Endothelial cell of umbilical vein (primary cell): ENCODE data around the gene RECQL. TPM values are rescaled to one million over a fixed set of nuclear protein-coding genes. Genes with fewer than 3 reads are reported as not detected.
A peak's percentile ranks its signal among the peaks of the same experiment; 100 is the strongest.

Source experiments
- BruUV-seq: library from RNA; stranded (reverse); fragments of 400-500 nt; replicated peaks from 2 replicates; lab custom pipeline; 2021; lab: Mats Ljungman, UMichigan
- CTCF ChIA-PET: fragments of 300-600, 350-600 bp; sonication (Branson Sonifier 250); formaldehyde crosslinking; loops from one replicate; lab custom pipeline; 2021; ENCODE audit warnings: antibody characterized with exemption, inconsistent platforms; lab: Charles Lee
- POLR2A ChIA-PET: fragments of 300-600, 350-600 bp; sonication (Branson Sonifier 250); formaldehyde crosslinking; loops from one replicate; lab custom pipeline; 2021; ENCODE audit warnings: antibody characterized with exemption, inconsistent platforms; lab: Charles Lee
- DNase-seq: peaks from one replicate; pipeline ENCODE4 v3.0.0-alpha.2; 2011; ENCODE audit warnings: low read depth, low spot score
- FAIRE-seq: peaks from 2 replicates; lab custom pipeline; 2011; peaks lifted over from hg19 to GRCh38; lab: Jason Lieb, UNC
- H2AFZ ChIP-seq: 2 replicates; pipeline ENCODE4 v1.6.0; 2012; ENCODE audit warnings: low read depth, low read length, control low read depth, inconsistent platforms
- H3K27ac ChIP-seq: 2 replicates; pipeline ENCODE4 v1.5.1; 2011; ENCODE audit warnings: low read depth, mild to moderate bottlenecking, control low read depth, low read length, moderate library complexity; ENCODE audit not compliant: insufficient read depth
- H3K27me3 ChIP-seq, 2 experiments: 2 replicates each; pipeline versions ENCODE4 v1.6.0 to v1.6.1; 2011; ENCODE audit warnings: low read length in 2 of 2, mixed read lengths in 1 of 2; ENCODE audit not compliant: control insufficient read depth in 2 of 2, insufficient read depth in 2 of 2
- H3K36me3 ChIP-seq, 2 experiments: 2 replicates in 1 of 2; 3 replicates in 1 of 2; pipeline ENCODE4 v1.5.1; 2011; ENCODE audit warnings: low read length in 2 of 2, mild to moderate bottlenecking in 1 of 2, moderate library complexity in 1 of 2; ENCODE audit not compliant: control insufficient read depth in 2 of 2, insufficient read depth in 2 of 2; ENCODE audit errors: extremely low read depth in 1 of 2
- H3K4me1 ChIP-seq: 3 replicates; pipeline ENCODE4 v1.5.1; 2011; ENCODE audit warnings: mild to moderate bottlenecking, low read length; ENCODE audit not compliant: control insufficient read depth, insufficient read depth; ENCODE audit errors: extremely low read depth
- H3K4me2 ChIP-seq: 2 replicates; pipeline ENCODE4 v1.6.1; 2011; ENCODE audit warnings: low read length, control low read depth, mixed read lengths; ENCODE audit not compliant: insufficient read depth
- H3K4me3 ChIP-seq, 3 experiments: fragments of 200-600 bp in 1 of 3; sonication (generic), shearing (Covaris generic) in 1 of 3; replicated peaks in 1 of 3; 2 replicates each; pipeline ENCODE4 v1.5.1; 2011 to 2016; ENCODE audit warnings: control low read depth in 3 of 3, low read length in 3 of 3, mild to moderate bottlenecking in 2 of 3, inconsistent platforms in 1 of 3, low read depth in 1 of 3, moderate library complexity in 1 of 3; ENCODE audit not compliant: insufficient read depth in 1 of 3
- H3K79me2 ChIP-seq: 2 replicates; pipeline ENCODE4 v1.6.0; 2012; ENCODE audit warnings: low read length, inconsistent platforms; ENCODE audit not compliant: control insufficient read depth, insufficient read depth
- H3K9ac ChIP-seq: replicated peaks from 2 replicates; pipeline ENCODE3; 2011; ENCODE audit warnings: low read length, control low read depth; ENCODE audit not compliant: insufficient read depth; ENCODE audit errors: extremely low read depth
- H3K9me1 ChIP-seq: replicated peaks from 3 replicates; pipeline ENCODE4 v1.6.0; 2011; ENCODE audit warnings: mild to moderate bottlenecking, low read length; ENCODE audit not compliant: control insufficient read depth, insufficient read depth; ENCODE audit errors: extremely low read depth
- H3K9me3 ChIP-seq: replicated peaks from 2 replicates; pipeline ENCODE4 v1.5.1; 2012; ENCODE audit warnings: low read length, inconsistent platforms; ENCODE audit not compliant: control insufficient read depth, insufficient read depth
- H4K20me1 ChIP-seq: replicated peaks from 2 replicates; pipeline ENCODE3; 2011; ENCODE audit warnings: mild to moderate bottlenecking, low read length; ENCODE audit not compliant: control insufficient read depth, insufficient read depth; ENCODE audit errors: extremely low read depth
- EZH2 ChIP-seq: IDR thresholded peaks from 2 replicates; pipeline ENCODE4 v1.6.1; 2012; ENCODE audit warnings: borderline replicate concordance, low read depth, mild to moderate bottlenecking, moderate library complexity, low read length, inconsistent platforms; ENCODE audit not compliant: severe bottlenecking
- FOS ChIP-seq: IDR thresholded peaks from 2 replicates; pipeline ENCODE4 v1.6.1; 2011; ENCODE audit warnings: mild to moderate bottlenecking, low read length, moderate library complexity, borderline replicate concordance; ENCODE audit not compliant: insufficient read depth
- GATA2 ChIP-seq: IDR thresholded peaks from 2 replicates; pipeline ENCODE4 v1.7.0; 2011; ENCODE audit warnings: low read depth, mild to moderate bottlenecking, moderate library complexity, mixed read lengths, low read length; ENCODE audit not compliant: insufficient read length, insufficient read depth
- MYC ChIP-seq: IDR thresholded peaks from one replicate; pipeline ENCODE4 v1.6.1; 2011; ENCODE audit warnings: mild to moderate bottlenecking, low read depth, low read length
- POLR2A ChIP-seq: IDR thresholded peaks from 2 replicates; pipeline ENCODE4 v1.6.1; 2012; ENCODE audit warnings: low read depth, mild to moderate bottlenecking, control low read depth, low read length
- POLR2AphosphoS5 ChIP-seq: IDR thresholded peaks from 2 replicates; pipeline ENCODE4 v1.6.1; 2012; ENCODE audit warnings: low read depth, mild to moderate bottlenecking, control low read depth, low read length, moderate library complexity; ENCODE audit not compliant: insufficient read depth
- dilution Hi-C: fragments of 300-500 bp; cut with MboI; formaldehyde crosslinking; loops from one replicate; pipeline ENCODE4 v1.15.0; 2019; ENCODE audit warnings: low sequenced_read_pairs; ENCODE audit not compliant: extremely low pct_ligation_motif_present
- intact Hi-C: fragments of 100-400 bp; cut with micrococcal nuclease; formaldehyde crosslinking; loops from one replicate; pipeline ENCODE4 v1.10.0; 2022
- polyA plus RNA-seq, 4 experiments: library from polyadenylated mRNA; depleted of rRNA in 3 of 4; stranded (reverse) in 3 of 4; unstranded in 1 of 4; fragments of >200 nt; gene quantifications; 2 replicates each; pipeline versions ENCODE4 v1.2.1 to v1.2.3, GENCODE V29; 2011 to 2012; ENCODE audit warnings: missing spikeins in 1 of 4
- total RNA-seq: library from RNA; stranded (reverse); gene quantifications from 2 replicates; pipeline ENCODE4 v1.2.3, GENCODE V29; 2021
- TF ChIP-seq, protein P1 (sequence below): IDR thresholded peaks from 2 replicates; pipeline ENCODE4 v1.6.1; 2011; ENCODE audit not compliant: insufficient read depth, insufficient read length
- TF ChIP-seq, protein P2 (sequence below), 2 donors: IDR thresholded peaks; 1 replicate in 1 of 2; 2 replicates in 1 of 2; pipeline ENCODE4 v1.5.1; 2011; ENCODE audit warnings: low read length in 2 of 2, mild to moderate bottlenecking in 2 of 2, moderate library complexity in 2 of 2, control low read depth in 1 of 2, inconsistent platforms in 1 of 2, low read depth in 1 of 2; ENCODE audit not compliant: insufficient read depth in 1 of 2; ENCODE audit errors: extremely low read depth in 1 of 2

Gene RECQL
- total and polyA plus RNA-seq, 2 donors (not counting 3 experiments of a cell fraction or from before 2014, with no cell fraction given), result 9.3 to 50.3 TPM

DNA sequence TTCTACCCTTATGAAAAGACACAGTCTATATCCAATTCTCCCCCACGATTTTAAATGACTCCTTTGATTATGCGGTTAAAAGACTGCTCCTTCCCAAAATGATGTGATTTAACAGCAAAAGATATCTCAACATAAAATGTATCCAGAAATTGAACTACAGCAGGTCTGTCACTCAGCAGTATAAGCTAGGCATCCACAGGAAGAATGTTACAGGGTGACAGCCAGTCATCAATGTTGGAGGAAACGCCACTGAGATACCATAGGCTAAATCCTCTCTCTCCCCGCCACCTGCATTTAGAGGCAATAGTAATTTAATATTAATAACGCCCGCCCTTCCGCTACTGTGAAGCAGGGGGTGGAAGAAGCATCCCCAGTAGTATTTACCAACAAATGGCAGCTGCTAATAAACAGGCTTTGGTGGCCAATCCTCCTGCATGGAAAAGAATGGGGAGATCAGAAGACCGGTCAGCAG, 613 bp downstream of the RECQL start:
- DNase-seq (no peak), FAIRE-seq (no peak)
- TF ChIP-seq FOS (no peak), MYC (no peak)
- Histone ChIP-seq H3K9ac (peak overlapping the region; percentile 93), H3K9me1 (peaks cover 2% of the 10 kb centered on the region), H3K79me2 (peaks cover 67% of the 10 kb centered on the region), H3K27ac (peak overlapping the region; percentile 87), H3K36me3 (peaks cover 5 to 7% of the 10 kb centered on the region in 2 experiments), H3K4me2 (peak overlapping the region; percentile 99), H4K20me1 (no peaks in the 10 kb centered on the region), H2AFZ (peak overlapping the region; percentile 93), H3K27me3 (no peaks in the 10 kb centered on the region), H3K4me1 (peaks cover 31% of the 10 kb centered on the region), H3K9me3 (no peaks in the 10 kb centered on the region), H3K4me3 (peak overlapping the region; percentile 80 to 92 (median 88))
- CTCF ChIA-PET, result interaction anchor here (1.5 to 1.8 kb wide), 2 partner anchors 8 to 180 kb away, joined by 6 to 9 read pairs; no protein-coding TSS in a partner anchor
- BruUV-seq, result TSS peak; percentile 51
- intact Hi-C loops, result loop anchor here (1.0 to 2.0 kb wide), 4 partner anchors 64 to 545 kb away; partner anchors contain the start of genes CMAS, LDHB and PYROXD1
- POLR2A ChIA-PET, result interaction anchor here (0.8 kb wide), 1 partner anchor 157 kb away, joined by 4 read pairs; the partner anchor contains the start of gene LDHB
- dilution Hi-C loops, result no loop called here

DNA sequence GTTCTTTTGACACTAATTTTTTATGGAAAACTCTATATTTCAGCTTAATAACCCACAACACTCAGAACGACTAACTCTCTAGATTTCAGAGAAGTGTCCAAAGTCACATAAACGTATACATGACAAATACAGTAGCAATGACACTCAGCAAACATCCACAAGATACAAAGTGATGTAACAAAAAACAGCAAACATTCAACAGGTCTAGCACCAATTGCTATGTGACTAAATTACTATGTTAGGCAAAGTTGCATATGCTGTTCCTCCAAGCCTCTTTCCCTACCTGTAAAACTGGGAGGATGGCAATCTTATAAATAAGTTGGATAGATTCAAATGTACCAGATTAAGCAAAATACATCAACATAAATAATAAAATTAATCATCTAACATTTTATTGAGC, 1.7 kb downstream of the RECQL start:
- Histone ChIP-seq H2AFZ (no peak overlapping the region), H3K4me2 (peak overlapping the region; percentile 99), H3K27me3 (no peaks in the 10 kb centered on the region), H3K79me2 (peaks cover 56% of the 10 kb centered on the region), H3K4me3 (peak overlapping the region in 1 of 3 experiments; percentile 88), H3K9ac (peak overlapping the region; percentile 8), H3K9me3 (no peaks in the 10 kb centered on the region), H3K4me1 (peaks cover 31% of the 10 kb centered on the region), H3K9me1 (peaks cover 2% of the 10 kb centered on the region), H4K20me1 (no peaks in the 10 kb centered on the region), H3K36me3 (peaks cover 6 to 7% of the 10 kb centered on the region in 2 experiments), H3K27ac (no peak overlapping the region)
- no peak for DNase-seq
- ChIA-PET POLR2A (no interaction called here), CTCF (no interaction called here)
- intact Hi-C loops, result loop anchor here (2.0 kb wide), 1 partner anchor 181 kb away; no protein-coding TSS in a partner anchor
- FAIRE-seq, result no peak
- dilution Hi-C loops, result no loop called here
- no TSS peak for BruUV-seq
- TF ChIP-seq FOS (no peak), POLR2A (no peak), POLR2AphosphoS5 (no peak), GATA2 (no peak), EZH2 (no peak)
- TF ChIP-seq, protein P1, sequence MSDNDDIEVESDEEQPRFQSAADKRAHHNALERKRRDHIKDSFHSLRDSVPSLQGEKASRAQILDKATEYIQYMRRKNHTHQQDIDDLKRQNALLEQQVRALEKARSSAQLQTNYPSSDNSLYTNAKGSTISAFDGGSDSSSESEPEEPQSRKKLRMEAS, result no peak
- TF ChIP-seq, protein P2, sequence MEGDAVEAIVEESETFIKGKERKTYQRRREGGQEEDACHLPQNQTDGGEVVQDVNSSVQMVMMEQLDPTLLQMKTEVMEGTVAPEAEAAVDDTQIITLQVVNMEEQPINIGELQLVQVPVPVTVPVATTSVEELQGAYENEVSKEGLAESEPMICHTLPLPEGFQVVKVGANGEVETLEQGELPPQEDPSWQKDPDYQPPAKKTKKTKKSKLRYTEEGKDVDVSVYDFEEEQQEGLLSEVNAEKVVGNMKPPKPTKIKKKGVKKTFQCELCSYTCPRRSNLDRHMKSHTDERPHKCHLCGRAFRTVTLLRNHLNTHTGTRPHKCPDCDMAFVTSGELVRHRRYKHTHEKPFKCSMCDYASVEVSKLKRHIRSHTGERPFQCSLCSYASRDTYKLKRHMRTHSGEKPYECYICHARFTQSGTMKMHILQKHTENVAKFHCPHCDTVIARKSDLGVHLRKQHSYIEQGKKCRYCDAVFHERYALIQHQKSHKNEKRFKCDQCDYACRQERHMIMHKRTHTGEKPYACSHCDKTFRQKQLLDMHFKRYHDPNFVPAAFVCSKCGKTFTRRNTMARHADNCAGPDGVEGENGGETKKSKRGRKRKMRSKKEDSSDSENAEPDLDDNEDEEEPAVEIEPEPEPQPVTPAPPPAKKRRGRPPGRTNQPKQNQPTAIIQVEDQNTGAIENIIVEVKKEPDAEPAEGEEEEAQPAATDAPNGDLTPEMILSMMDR (IDR thresholded peaks at IDR 0.05; ENCODE audit: extremely low read depth in 1 of 2, insufficient read depth in 1 of 2, low read depth in 1 of 2, low read length in 2 of 2), result no peak
